EH (cell line): Measurements from ENCODE around the gene CLRN1.
A peak's percentile ranks its signal among the peaks of the same experiment; 100 is the strongest.
"Not testable (repeated sequence)": the region's sequence is repeated elsewhere in the genome, so short reads cannot be mapped to it uniquely, and the experiment has no call there.

Experiments
- DNase-seq: peaks from one replicate; pipeline ENCODE4 v3.0.0-alpha.2; 2015; ENCODE audit warnings: low read depth

CLRN1 gene, protein sequence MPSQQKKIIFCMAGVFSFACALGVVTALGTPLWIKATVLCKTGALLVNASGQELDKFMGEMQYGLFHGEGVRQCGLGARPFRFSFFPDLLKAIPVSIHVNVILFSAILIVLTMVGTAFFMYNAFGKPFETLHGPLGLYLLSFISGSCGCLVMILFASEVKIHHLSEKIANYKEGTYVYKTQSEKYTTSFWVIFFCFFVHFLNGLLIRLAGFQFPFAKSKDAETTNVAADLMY

DNA sequence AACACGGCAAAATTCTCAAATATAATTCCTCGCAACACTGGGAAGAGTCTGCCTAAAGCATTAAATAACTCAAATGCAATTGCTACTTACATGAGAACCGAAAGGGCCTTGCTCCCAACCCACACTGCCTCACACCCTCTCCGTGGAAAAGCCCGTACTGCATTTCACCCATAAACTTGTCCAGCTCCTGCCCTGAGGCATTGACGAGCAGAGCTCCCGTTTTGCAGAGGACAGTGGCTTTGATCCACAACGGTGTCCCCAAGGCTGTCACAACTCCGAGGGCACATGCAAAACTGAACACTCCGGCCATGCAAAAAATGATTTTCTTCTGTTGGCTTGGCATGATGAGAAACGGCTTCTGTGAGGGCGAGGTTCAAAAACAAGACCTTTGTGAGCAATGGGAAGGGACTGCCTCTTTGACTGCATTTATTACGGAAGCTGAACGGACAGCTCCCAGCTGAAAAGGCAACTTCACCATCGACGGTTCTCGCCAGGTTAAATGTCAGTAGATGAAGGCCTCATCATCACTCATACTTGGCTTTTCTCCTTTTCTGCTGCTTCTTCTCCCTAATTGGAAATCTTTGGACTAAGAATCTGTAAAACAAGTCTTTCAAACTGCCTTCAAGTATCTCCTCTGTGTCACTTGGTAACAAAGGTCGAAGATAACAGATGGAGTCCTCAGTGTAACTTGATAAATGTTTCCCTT lies at the start of gene CLRN1:
CLRN1 (minus strand) TSS at position 362 of the 706 bp plus-strand sequence; CDS start at position 343, 19 bp downstream.
- no peak for DNase-seq

DNA sequence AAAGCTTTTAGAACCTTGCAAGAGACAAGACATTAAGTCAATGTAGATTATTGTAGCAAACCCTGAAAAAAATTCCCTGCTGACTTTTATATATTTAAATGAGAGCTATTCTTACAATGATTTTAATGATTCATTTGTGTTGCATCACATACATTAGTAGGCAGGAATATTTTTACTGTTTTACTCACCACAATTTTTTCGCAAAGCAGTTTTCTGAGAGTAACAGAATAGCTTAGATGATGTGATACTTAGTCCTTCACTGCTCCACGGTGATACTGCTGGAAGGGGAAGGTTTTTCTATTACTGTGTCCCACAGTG lies 43.9 kb upstream of the CLRN1 start:
- peak; percentile 37 for DNase-seq

DNA sequence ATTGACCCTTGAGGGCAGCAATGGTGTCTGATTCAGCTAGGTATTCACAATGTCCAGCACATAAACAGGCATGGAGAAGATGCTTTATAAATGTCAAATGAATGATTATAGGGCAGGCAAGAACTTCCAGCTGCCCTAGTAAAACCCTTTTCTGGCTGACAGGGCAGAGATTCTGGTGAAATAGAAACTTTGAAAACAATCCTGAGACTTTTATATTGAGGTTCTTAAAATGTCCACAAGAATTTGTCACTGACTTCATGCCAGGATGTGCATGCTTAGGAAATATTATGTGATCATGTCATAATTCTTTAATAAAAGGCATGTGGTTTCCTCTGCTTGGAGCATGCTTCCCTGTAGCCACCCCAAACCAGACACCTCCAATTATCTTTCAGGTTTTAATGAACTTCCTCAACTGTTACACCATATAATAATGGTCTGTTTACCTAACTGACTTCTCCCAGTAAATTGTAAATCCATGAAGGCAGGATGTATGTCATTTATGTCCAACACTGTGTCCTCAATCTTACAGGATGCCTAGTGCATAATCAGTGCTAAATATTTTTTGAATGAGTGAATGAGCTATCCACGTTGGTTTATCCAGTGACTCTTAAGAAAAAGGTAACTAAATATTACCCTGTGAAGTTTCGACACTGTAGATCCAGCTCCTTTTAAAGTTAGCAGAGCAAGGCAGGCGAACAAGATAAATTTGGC lies 43.4 kb upstream of the CLRN1 start:
- peak; percentile 21 for DNase-seq

DNA sequence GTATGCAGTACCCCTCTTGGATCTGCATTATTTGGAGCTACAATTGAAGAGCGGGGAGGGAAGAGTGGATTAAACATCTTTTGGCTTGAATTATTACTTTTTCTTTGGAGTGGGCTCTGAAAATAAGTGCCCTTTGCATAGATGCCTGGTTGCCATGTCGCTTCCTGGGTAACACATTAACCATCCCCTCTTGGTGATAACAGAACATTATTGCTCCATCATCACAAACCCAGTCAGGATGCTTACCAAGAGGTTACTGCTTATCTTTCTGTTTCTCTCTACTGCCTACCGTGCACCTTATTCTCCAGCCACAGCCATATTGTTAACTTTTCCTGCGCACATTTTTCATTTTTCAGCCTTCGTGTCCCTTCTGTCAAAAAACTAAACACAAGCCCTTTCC lies 42.7 kb upstream of the CLRN1 start:
- no peak for DNase-seq

DNA sequence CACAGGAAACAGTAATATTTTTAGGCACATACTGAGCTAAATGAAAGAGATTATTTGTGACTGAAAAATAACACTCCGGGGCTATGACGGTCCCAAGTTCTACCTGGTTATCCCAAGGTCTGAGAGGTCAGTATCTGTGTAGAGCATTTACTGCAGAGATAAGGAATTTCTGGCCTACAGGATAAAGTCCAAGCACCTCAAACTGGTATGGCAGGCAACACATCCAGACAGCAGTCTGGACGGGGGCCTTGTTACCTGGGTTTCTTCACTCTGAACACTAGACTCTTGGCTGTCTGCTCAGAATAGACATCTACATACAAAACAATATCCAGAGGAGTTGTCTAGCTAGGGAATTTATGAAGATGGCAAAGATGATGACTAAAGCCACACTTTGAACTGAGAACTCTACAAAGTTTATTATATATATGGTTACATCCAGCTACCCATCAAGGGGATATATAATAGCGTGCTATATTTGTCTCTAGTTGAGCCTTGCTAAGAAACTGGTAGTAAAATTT lies 42.0 kb upstream of the CLRN1 start:
- no peak for DNase-seq

DNA sequence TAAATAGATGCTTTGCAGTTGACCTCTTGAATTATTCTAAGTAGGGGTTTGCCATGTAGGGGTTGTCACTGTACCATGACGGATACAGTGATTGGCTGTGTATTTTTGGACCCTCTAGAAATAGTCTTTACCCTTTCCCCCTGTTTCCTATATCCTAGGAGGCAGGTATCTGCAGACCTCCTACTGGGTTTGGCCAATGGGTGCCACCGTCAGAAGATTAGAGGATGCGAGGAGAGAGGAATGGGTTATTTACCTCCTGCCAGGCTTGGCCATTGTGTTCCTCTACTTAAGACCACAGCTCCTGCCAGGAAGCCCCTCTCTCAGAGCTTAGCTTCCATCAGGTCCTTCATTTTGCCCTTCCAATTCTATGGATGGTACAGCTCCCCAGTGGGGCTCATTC lies 40.2 kb upstream of the CLRN1 start:
- DNase-seq, result no peak

DNA sequence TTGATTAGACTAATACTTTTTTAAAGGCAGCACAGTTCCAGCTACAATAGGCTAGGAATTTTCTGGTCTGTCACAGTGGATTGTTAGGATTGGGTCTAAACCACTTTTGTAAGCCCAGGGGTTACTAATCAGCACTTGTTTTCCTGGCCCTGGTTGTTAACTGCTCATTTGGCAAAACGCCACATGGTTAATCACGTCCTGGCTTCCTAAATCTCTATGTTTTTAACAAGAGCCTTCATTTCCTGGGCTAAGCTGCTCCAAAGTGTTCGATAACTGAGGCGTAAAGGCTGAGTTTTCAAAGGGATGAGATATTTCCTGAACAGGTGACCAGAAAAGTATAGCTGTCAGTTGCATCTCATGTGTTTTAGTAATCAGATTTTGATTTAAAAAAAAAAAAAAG lies 38.9 kb upstream of the CLRN1 start:
- peak; percentile 39 for DNase-seq

DNA sequence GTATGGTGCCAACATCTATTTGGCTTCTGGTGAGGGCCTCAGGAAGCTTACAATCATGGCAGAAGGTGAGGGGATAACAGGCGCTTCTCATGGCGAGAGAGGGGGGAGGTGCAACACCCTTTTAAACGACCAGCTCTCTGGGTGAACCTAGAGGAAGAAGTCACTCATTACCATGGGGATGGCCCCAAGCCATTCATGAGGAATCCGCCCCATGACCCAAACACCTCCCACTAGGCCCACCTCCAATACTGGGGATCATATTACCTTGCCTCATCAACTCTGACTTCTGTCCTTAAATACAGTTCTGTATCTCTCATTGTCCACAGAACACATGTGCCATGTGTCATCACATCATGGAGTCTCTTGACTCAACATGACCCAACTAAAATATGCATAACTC lies 37.5 kb upstream of the CLRN1 start:
- DNase-seq, result no peak

DNA sequence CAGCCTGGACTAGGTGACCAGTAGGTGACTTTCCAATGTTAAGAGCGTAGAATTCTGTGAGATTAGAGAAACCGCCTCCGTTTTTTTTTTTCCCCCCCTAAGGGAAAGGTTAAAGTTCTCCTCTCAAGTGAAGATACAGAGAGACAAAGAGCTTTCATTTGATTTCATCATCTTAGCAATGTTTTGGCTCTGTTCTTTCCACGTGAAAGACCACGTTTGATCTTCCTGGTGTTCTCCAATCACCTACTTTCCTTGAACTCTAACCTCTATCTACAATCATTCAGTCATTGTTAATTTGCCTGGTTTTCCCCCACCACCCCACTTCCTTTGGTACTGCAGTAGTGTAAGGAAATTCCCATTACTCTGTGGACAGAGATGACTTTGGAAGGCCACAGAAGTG lies 36.9 kb upstream of the CLRN1 start:
- DNase-seq, result no peak

DNA sequence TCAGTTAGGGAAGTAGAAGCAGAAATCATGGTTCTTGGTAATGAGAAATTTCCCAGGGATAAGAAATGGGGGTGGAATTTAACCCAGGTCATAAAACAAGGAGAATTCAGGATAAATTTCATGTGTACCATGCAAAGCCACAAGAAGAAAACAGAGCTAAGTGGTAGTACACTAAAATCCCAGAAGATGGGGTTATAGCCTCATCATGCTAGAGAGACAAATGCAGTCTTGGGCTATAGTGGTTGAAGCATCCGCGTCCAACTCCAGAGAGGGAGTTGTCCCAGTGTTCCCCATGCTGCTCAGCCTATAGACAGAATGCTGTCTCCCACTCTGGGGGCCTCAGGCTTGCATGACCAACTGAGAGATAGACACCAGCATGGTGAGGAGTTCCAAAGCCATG lies 36.2 kb upstream of the CLRN1 start:
- DNase-seq, result peak; percentile 54

DNA sequence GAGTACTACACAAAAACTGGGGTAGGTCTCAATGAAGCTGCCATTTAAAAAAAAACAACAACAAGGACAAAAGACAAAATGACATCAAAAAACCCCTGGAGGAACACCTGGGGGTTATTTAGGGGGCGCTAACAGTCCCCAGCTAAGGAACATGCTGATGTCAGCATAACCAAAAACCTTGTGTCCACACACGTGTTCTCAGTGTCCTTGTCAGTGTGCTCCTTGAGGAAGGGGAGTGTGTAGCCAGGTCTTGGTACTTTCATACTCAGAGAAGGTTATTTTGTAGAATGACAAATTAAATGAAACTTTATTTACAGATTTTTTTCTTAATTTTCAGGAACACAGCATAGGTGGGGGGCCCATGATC lies 31.2 kb upstream of the CLRN1 start:
- DNase-seq, result no peak

DNA sequence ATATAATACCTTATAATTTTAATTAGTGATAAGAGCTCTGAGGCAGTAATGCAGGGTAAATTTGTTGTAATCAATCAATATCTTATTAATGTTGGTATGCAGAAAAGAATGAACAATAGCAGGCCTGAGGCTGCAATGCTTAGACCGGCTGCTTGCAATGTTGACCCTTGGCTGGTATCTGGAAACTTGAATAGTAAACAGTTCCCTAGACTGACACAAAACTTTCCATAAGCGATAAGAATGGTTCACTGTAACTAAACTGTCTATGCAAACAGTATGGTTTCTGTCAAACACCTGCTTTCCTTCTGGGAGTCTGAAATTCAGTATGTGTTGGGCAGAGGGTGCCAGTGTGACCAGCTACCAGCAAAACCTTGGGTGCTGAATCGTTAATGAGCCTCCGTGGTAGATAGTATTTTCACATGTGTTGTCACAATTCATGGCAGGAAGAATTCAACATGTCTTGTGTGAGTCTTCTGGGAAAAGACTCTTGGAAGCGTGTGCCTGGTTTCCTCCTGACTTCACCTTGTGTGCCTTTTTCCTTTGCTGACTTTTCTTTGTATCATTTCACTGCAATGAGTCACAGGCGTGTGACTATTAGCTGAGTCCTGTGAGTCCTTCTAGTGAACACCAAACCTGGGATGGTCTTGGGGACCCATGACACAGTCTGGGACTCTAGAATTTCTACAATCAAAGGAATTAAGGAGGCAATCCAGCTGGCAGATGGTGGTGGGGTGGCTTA lies 30.7 kb upstream of the CLRN1 start:
- DNase-seq, result no peak

DNA sequence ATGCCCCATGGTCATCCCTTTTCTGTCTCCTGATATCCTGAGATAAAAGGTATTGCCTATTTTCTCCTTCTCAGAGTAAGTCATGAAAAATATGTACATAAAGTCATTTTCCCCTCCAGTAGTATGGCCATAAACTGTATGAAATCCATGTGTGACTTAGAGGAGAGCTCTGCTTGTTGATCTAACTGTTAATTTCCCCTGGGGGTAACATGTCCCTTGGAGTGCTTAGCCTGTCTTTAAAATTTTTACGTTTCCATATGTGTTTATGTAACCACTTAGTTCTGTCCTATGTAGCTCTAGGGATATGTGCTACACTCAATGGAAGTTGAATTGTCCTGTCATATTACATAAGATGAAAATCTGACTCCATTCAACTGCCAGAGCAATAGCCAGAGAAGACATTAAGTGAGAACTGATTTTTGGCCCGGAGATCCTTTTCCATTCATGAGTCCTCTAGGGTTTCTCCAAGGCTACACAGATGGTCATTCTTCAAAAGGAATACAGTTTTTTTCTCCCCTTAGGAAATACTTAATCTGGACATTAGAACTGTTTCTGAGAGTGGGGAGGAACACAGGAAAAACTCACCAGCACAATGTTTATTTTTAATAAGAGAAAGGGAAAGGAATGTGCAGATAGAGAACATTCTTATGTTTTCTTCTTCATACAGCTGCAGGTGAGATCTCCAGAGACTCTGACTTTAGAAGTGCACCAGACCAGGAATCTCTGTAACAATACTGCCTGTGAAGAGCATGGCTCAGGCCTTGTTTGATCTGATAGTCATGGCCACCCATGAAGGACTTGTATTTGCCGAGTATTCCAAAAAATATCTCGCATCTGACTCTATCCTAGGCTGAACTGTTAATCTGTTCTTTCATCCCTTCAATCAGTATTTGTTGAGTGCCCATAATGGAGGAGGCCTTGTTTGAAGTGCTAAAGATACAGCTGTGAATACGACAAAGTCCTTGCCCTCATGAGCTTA lies 29.8 kb upstream of the CLRN1 start:
- no peak for DNase-seq

DNA sequence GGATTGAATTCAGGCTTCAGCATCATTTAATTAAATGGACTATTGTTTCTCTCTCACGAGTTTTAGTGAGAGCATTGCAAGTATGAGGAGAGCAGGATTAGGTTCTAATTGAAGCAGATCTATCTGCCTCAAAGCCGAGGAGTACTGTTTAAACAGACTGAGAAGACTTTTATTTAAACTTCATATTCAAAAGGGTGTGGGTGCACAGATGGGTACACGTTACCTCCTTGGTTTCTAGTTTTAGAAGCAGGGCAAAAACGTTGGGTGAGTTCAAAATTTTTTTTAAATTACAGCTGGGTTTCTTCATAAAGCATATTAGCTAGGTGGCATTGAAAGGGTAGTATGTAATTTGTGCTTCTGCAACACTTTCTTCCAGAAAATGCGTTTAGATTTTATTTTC lies 26.5 kb upstream of the CLRN1 start:
- no peak for DNase-seq

DNA sequence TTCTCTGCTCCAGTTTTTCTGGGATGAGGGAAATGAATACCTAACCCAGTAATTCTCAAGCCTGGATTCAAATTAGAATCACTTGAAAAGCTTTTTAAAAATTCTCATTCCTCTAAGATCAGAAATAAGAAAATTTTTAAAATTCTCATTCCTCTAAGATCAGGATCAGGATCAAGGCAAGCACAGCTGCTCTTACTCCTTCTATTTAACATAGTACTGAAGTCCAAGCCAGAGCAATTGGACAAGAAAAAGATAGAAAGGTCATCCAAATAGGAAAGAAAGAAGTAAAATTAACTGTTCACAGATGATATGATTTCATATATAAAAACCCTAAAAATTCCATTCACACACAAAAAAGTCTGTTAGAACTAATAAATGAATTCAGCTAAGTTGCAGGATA lies 24.2 kb upstream of the CLRN1 start:
- no peak for DNase-seq

DNA sequence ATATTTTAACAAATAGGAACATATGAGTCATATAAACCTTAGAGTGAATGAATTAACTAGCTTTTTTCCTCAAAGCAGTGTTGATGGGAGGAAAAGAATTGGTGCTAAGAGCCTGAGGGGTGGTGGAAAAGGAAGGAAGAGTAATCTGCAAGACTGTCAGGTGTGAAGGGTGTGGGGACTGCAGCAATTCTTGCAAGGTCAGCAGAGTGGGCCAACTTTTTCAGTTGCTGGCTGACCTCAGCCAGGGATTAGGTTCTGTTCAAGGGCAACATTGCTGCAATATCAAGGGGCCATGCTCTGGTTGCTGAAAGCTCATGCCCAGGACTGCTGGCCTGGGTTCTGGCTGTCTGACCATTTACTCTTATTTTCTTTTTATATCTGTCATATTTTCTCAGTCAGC lies 23.0 kb upstream of the CLRN1 start:
- DNase-seq, result no peak

DNA sequence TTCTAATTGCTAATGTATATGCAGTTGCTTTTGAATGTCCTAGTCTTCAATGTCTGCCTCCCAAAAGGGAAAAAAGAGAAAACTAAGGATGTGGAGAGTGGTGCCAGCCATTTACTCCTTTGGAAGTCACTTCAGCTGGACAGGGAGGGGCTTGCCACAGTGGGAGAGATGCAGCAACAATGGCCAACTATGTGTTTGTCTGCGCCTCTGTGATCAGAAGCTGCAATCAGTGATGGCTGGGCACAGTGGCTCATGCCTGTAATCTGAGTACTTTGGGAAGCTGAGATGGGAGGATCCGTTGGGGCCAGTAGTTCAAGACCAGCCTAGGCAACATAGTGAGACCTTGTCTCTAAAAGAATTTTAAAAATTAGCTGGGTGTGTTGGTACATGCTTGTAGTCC lies 16.7 kb upstream of the CLRN1 start:
- DNase-seq, result no peak

DNA sequence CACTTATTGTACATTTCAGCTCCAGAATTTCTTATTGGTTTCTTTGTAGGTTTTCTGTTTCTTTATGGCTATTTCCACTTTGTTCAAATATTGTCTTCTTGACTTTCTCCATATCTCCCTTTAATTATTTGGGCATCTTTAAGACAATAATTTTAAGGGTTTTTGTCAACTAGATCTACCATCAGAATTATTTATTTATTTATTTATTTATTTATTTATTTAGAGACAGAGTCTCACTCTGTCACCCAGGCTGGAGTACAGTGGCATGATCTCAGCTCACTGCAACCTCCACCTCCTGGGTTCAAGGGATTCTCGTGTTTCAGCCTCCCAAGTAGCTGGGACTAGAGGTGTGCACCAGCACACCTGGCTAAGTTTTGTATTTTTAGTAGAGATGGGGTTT lies 15.9 kb upstream of the CLRN1 start:
- DNase-seq, result not testable (repeated sequence)

DNA sequence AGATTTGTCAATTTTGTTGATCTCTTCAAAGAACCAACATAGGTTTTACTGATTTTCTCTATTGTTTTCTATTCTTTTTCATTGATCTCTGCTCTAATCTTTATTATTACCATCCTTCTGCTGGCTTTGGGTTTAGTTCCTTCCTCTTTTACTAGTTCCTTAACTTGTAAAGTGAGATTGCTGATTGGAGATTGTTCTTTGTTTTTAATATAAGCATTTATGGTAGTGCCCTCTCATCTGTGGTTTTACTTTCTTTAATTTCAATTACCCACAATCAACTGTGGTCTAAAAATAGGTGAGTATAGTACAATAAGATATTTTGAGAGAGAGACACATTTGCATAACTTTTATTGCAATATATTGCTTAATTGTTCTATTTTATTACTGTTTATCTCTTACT lies 13.2 kb upstream of the CLRN1 start:
- no peak for DNase-seq

DNA sequence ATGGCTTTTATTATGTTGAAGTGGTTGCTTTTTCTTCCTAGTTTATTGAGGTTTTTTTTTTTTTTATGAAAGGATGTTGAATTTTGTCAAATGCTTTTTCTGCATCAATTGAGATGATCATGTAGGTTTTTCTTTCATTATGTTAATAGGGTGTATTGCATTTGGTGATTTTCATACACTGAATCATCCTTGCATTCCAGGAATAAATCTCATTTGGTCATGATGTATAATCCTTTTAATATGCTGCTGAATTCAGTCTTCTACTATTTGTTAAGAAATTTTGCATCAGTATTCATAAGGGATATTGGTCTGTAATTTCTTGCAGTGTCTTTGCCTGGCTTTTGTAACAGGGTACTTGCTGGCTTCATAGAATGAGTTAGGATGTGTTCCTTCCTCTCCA lies 11.5 kb upstream of the CLRN1 start:
- no peak for DNase-seq

DNA sequence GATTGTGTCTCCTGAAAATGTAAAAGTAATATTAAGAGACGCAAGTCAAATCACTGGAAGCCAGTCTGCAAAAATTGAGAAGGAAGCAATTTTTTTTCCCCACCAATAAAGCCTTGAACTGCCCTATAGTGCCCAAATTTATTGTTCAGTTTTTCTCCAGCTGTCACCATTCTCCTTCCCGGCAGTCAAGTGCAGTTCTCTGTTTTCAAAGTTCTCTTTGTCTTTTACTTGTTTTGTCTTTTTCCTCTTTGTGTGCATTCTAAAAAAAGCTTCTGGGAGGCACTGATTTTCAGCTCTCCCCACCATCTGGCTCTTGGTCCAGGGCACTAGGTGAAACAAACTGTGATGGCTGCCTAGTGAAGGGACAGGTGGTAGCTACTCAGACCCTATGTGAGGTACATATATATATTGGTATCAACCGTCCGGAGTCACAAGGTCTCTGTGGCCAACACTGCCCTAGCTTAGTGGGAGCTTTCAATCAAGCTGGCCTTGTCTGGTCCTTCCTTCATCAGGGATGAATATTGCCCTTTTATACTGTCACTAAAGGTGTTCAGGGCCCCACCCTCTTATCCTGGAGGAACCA lies 6.1 kb upstream of the CLRN1 start:
- no peak for DNase-seq
